SK-N-MC (cell line): ENCODE data around the gene TSPOAP1.

Experiments
- EZH2 ChIP-seq: fragments of 200-600 bp; sonication (generic); IDR thresholded peaks from one replicate; pipeline ENCODE4 v1.6.1; 2017; ENCODE audit warnings: antibody characterized with exemption
- POLR2AphosphoS5 ChIP-seq: IDR thresholded peaks from 2 replicates; pipeline ENCODE4 v1.6.1; 2012; ENCODE audit warnings: mild to moderate bottlenecking, low read depth, low read length, borderline replicate concordance

DNA sequence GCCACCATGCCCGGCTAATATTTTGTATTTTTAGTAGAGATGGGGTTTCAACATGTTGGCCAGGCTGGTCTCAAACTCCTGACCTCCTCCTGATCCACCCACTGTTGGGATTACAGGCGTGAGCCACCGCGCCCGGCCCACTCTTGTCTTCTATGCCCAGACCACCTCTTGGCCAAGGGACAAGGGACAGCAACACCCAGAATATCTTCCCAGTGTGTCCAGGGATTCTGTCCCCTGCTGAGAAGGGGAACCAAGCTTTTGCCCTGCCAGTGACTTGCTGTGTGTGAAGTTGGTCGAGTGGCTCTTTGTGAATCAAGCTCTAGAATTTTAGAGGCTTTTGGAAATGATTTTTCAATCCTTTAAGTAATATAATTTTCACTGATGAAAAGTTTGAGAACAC lies 46.2 kb downstream of the TSPOAP1 start:
- TF ChIP-seq EZH2 (no peak), POLR2AphosphoS5 (no peak)
